ENCODE data around the gene COX7B. TPM values are rescaled to one million over a fixed set of nuclear protein-coding genes. Genes with fewer than 3 reads are reported as not detected.
"Not testable (repeated sequence)": the region's sequence is repeated elsewhere in the genome, so short reads cannot be mapped to it uniquely, and the experiment has no call there.

COX7B gene
- total RNA-seq, 1 donor, result 152 TPM

DNA sequence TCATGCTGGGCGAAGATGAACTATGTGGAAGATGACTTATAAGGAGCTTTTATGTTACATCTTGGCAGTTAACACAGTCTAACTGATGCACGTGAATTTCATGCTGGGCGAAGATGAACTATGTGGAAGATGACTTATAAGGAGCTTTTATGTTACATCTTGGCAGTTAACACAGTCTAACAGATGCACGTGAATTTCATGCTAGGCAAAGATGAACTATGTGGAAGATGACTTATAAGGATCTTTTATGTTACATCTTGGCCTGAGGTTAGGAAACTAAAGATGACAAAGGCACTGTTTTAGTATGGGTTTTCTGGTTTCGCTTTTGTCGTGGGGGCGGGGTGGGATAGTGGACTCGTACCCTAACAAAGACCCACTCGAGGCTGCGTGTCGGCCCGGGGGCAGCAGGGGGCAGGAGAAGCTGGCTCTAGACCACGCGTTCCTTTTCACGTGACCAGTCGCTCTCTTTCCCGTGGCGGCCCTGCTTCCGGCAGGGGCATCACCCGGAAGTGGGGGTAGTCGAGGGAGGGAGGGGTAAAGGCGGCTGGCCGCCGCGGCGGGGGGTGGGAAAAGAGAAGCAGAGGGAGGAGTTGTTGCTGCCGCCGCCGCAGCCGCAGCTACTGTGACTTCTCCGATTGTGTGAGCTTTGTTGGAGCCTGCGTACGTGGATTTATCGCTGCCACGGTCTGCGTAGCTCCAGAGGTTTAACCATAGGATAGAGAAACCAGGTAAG, 11.0 kb downstream of the COX7B start, which contains the start of gene ATP7A:
Gene ATP7A, plus strand, starts transcription at position 586 of the 733 bp plus-strand sequence. CDS start 60,949 bp downstream, outside the sequence.
- H3K36me3 ChIP-seq (ENCODE audit: insufficient read depth, low read length), result no peaks in the 10 kb centered on the region
- H3K27me3 ChIP-seq (ENCODE audit: insufficient read depth, low read length), result no peaks in the 10 kb centered on the region
- H4K20me1 ChIP-seq (ENCODE audit: insufficient read depth, low read length), result no peaks in the 10 kb centered on the region
- peak; percentile 87 for DNase-seq (ENCODE audit: insufficient read length, low spot score, missing footprints)
- peaks cover 14% of the 10 kb centered on the region for H3K79me2 ChIP-seq (ENCODE audit: insufficient read depth, low read length)
- peak within 1 kb of the TSS; percentile 58 for H3K27ac ChIP-seq (ENCODE audit: low read depth, low read length)
- H3K9me3 ChIP-seq (ENCODE audit: low read depth, low read length), result no peaks in the 10 kb centered on the region
- H2AFZ ChIP-seq (ENCODE audit: low read length), result peak within 1 kb of the TSS; percentile 92
- H3K4me3 ChIP-seq (ENCODE audit: insufficient read depth, low read length), result peak within 1 kb of the TSS; percentile 79
- H3K4me1 ChIP-seq (ENCODE audit: insufficient read depth, low read length), result no peaks in the 10 kb centered on the region
- TF ChIP-seq, protein P1, sequence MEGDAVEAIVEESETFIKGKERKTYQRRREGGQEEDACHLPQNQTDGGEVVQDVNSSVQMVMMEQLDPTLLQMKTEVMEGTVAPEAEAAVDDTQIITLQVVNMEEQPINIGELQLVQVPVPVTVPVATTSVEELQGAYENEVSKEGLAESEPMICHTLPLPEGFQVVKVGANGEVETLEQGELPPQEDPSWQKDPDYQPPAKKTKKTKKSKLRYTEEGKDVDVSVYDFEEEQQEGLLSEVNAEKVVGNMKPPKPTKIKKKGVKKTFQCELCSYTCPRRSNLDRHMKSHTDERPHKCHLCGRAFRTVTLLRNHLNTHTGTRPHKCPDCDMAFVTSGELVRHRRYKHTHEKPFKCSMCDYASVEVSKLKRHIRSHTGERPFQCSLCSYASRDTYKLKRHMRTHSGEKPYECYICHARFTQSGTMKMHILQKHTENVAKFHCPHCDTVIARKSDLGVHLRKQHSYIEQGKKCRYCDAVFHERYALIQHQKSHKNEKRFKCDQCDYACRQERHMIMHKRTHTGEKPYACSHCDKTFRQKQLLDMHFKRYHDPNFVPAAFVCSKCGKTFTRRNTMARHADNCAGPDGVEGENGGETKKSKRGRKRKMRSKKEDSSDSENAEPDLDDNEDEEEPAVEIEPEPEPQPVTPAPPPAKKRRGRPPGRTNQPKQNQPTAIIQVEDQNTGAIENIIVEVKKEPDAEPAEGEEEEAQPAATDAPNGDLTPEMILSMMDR (IDR thresholded peaks at IDR 0.05; ENCODE audit: extremely low read depth, low read depth, low read length), result peak; percentile 43
- peak within 1 kb of the TSS; percentile 92 for H3K4me2 ChIP-seq (ENCODE audit: insufficient read depth, low read length)

GRCh38 chrX:77917294-77917933, 18.1 kb downstream of the COX7B start:
- H3K79me2 ChIP-seq (ENCODE audit: insufficient read depth, low read length), result peaks cover 10% of the 10 kb centered on the region
- H3K4me1 ChIP-seq (ENCODE audit: insufficient read depth, low read length), result peaks cover 3% of the 10 kb centered on the region
- no peaks in the 10 kb centered on the region for H3K36me3 ChIP-seq (ENCODE audit: insufficient read depth, low read length)
- no peak overlapping the region for H3K27ac ChIP-seq (ENCODE audit: low read depth, low read length)
- peak; percentile 58 for DNase-seq (ENCODE audit: insufficient read length, low spot score, missing footprints)
- TF ChIP-seq, protein P1 (IDR thresholded peaks at IDR 0.05; ENCODE audit: extremely low read depth, low read depth, low read length), result no peak
- no peaks in the 10 kb centered on the region for H4K20me1 ChIP-seq (ENCODE audit: insufficient read depth, low read length)
- H3K4me2 ChIP-seq (ENCODE audit: insufficient read depth, low read length), result peak overlapping the region; percentile 41
- peak overlapping the region; percentile 20 for H3K4me3 ChIP-seq (ENCODE audit: insufficient read depth, low read length)
- no peaks in the 10 kb centered on the region for H3K9me3 ChIP-seq (ENCODE audit: low read depth, low read length)
- no peaks in the 10 kb centered on the region for H3K27me3 ChIP-seq (ENCODE audit: insufficient read depth, low read length)
- H2AFZ ChIP-seq (ENCODE audit: low read length), result no peak overlapping the region

- DNase-seq (ENCODE audit: insufficient read length, low spot score, missing footprints), result peak; percentile 19
- Histone ChIP-seq H3K4me1 (ENCODE audit: insufficient read depth, low read length) (peaks cover 3% of the 10 kb centered on the region), H3K36me3 (ENCODE audit: insufficient read depth, low read length) (no peaks in the 10 kb centered on the region), H2AFZ (ENCODE audit: low read length) (no peak overlapping the region), H3K27me3 (ENCODE audit: insufficient read depth, low read length) (no peaks in the 10 kb centered on the region), H4K20me1 (ENCODE audit: insufficient read depth, low read length) (no peaks in the 10 kb centered on the region), H3K27ac (ENCODE audit: low read depth, low read length) (no peak overlapping the region), H3K79me2 (ENCODE audit: insufficient read depth, low read length) (peaks cover 3% of the 10 kb centered on the region), H3K4me2 (ENCODE audit: insufficient read depth, low read length) (no peak overlapping the region), H3K9me3 (ENCODE audit: low read depth, low read length) (no peaks in the 10 kb centered on the region), H3K4me3 (ENCODE audit: insufficient read depth, low read length) (no peak overlapping the region)
- TF ChIP-seq, protein P1 (IDR thresholded peaks at IDR 0.05; ENCODE audit: extremely low read depth, low read depth, low read length), result no peak
These were observed 19.3 kb downstream of the COX7B start for GRCh38 chrX:77918568-77918967.

DNA sequence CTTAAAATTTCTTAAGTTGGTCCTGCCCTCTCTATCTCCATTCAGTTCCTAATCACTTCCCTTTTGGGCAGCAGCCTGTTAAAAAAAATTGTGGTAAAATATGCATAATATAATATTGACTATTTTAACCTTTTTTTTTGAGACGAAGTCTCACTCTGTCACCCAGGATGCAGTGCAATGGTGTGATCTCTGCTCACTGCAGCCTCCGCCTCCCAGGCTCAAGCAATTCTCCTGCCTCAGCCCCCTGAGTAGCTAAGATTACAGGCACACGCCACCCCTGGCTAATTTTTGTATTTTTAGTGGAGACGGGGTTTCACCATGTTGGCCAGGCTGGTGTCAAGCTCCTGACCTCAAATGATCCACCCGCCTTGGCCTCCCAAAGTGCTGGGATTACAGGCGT, 20.1 kb downstream of the COX7B start:
- not testable (repeated sequence) for DNase-seq (ENCODE audit: insufficient read length, low spot score, missing footprints); H2AFZ ChIP-seq (ENCODE audit: low read length); H3K79me2 ChIP-seq (ENCODE audit: insufficient read depth, low read length); H3K4me3 ChIP-seq (ENCODE audit: insufficient read depth, low read length); H3K36me3 ChIP-seq (ENCODE audit: insufficient read depth, low read length); H3K27me3 ChIP-seq (ENCODE audit: insufficient read depth, low read length); H4K20me1 ChIP-seq (ENCODE audit: insufficient read depth, low read length); H3K9me3 ChIP-seq (ENCODE audit: low read depth, low read length); H3K4me2 ChIP-seq (ENCODE audit: insufficient read depth, low read length); H3K27ac ChIP-seq (ENCODE audit: low read depth, low read length); H3K4me1 ChIP-seq (ENCODE audit: insufficient read depth, low read length)

Measured in osteoblast (primary cell).